Measurements from ENCODE around the gene GABRR2.
"Not testable (repeated sequence)": the region's sequence is repeated elsewhere in the genome, so short reads cannot be mapped to it uniquely, and the experiment has no call there.

Gene GABRR2

DNA sequence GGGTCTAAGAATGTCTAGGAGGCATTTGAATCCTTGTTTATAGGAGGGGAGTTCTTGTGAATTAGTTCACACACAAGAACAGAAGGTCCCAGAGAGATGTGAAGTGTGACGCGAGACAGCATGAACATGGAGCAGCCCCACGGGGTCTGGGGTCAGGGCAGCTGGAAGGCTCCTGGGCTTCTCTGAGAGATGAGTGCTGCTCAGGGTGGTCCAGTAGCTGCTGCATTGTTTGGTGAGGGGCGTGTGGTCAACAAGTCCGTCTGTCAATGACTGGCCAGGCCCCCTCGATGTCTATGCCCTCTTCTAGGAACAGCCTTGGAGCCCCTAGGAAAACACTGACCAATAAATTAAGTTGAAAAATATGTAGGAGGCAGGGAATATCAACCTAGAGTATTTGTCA, 57.8 kb downstream of the GABRR2 start:
- no peak for DNase-seq (ENCODE audit: low spot score)

DNA sequence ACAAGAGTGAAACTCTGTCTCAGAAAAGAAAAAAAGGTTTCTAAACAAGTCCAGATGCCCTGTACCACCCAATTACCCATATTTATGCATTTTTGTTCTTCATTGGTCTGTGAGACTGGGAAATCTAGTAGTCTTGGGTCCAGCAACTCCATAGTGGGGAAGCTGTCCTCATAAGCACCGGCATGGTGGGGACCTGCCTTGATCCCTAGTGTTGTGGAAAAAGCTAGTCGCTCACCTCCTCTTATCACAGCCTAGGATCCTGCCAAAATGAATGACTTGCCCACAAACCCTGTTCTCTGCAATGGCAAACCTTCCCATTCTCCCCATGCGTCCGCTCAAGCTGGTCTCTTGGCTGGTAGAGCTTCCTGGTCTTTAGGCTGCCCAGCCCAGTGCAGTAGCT, 59.7 kb downstream of the GABRR2 start:
- DNase-seq (ENCODE audit: low spot score): no peak

DNA sequence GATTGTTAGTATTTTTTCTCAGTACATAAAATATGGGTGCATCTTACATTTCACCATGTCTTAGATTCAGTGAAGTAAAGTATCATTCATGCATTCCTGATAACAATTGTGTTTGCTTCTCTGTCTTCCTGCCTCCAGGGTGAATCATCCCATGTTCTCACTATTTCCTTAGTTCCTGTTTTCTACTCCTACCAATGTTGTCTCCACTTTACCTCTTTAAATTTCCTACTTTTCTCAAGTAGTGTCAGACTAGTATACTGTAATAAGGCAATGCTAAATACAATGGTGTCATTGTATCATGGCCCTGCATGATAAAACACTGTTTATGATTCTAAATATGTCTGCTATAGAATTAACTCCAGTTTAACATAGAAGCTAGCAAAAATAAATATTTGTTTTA, 60.5 kb downstream of the GABRR2 start:
- no peak for DNase-seq (ENCODE audit: low spot score)

DNA sequence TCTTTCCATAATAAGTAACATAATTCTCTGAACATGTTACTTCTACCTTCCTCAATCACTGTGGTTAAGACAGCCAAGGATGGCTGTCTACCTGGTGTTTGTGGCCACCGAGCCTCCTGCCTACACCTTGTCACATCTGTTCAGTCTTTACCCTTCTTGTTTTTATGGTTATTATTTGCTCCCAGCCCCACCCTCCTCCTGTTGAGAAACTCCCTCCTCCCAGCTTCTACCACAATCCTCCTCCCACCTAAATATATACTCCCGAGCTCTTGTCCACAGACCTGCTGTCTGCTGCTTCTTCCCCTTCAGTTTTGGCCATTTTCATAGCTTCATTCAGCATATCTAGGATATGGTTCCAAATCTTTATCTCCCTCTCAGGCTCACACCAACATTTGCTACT, 62.2 kb downstream of the GABRR2 start:
- no peak for DNase-seq (ENCODE audit: low spot score)

DNA sequence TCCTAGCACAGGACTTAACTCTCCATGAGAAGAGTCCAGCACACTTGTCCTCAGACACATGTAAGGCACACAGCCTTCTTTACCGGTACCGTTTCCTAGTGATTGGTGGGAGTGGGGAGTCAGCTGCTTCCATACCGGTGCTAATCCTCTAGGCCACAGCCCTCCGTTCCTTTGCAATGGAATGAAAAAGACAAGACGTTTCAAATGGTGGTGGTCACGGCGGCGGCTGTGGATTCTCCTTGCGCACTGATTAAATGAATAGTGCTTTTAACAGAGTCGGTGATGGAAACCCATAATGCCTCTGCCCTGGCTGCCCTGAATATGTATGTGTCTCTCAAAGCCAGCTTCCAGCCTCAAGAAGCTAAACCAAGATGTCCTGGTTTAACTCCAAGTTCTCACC, 63.1 kb downstream of the GABRR2 start:
- no peak for DNase-seq (ENCODE audit: low spot score)

DNA sequence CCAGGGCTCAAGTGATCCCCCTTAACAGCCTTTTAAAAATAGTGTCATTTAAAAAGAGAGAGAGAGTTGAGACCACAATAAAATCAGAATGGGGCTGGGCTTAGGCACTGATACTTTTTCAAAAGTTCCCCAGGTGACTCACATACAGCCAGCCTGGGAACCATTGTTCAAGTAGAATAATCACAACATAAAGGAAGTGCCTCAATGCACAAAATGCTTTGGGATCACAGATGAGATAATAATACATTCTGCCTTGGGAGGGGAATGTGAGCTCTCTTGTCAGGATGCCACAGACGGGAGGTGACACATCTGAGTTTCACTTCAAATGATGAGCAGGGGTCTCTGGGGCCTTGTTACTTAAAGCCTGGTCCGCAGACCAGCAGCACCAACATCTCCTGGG, 63.9 kb downstream of the GABRR2 start:
- no peak for DNase-seq (ENCODE audit: low spot score)

DNA sequence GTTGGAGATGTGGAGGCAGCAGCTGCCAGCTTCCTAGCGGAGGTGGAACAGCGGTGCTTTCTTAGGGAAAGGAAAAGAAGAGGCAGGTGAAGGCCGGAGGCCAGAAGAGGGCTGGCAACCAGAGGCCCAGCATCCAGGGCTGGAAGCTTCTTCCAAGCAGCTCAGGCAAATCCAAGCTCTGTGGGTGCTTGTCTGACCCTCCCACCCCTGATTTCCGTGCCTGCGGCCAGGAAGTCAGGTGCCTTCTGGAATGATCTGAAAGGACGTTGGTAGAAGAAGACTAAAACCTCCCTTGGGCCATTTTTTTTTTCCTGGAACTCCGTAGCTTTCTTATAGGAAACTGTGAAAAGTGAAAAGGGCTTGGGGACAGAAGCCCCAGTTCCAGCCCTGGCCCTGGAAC, 64.9 kb downstream of the GABRR2 start:
- DNase-seq (ENCODE audit: low spot score): no peak

DNA sequence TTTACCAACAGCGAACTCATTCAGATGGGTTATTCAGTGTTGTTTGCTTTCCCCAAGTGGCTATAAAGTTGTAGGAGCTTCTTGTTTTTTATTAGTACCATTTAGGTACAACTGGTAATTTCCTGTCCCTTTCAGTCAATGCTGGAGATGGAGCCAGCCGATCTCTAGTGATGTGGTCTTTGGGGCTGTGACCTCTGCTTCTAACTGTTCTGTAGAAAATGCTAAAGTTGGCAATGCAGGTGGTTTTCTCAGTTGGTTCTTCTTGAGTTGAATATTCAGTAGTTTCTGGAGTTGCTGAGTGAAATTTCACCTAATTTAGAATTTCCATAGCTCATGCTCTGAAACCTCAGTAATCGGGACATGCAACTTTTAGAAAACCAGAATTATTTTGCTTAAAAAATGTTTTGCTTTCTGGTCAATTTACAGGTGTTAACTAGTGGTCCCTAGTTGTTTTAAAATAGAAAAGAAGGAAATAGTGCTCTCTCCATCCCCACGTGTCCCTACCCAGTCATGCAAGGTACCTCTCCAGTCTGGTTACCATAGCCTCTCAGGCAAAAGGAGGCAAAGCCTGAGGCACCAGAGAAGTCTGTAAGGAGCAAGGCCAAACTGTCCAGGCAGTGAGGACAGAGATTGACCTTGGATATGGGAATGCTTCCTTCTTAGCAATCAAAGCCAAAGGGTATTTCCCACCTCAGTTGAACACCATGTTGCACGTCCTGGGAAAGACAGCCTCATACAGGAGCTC, 70.7 kb downstream of the GABRR2 start:
- DNase-seq (ENCODE audit: low spot score): no peak

DNA sequence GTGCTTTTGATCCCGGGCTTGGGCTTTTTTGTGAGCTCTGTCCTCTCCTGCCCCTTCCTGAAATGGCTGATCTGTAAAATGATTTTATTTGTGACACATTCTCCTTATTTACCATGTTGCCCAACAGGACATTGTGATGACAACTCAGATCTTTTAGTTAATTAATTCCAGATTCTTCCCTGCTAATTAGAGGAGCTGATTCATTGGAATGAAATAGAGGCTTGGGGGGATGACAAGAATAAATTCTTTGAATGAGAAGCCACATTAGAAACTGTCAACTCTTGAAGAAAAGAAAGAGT, 71.8 kb downstream of the GABRR2 start:
- no peak for DNase-seq (ENCODE audit: low spot score)

DNA sequence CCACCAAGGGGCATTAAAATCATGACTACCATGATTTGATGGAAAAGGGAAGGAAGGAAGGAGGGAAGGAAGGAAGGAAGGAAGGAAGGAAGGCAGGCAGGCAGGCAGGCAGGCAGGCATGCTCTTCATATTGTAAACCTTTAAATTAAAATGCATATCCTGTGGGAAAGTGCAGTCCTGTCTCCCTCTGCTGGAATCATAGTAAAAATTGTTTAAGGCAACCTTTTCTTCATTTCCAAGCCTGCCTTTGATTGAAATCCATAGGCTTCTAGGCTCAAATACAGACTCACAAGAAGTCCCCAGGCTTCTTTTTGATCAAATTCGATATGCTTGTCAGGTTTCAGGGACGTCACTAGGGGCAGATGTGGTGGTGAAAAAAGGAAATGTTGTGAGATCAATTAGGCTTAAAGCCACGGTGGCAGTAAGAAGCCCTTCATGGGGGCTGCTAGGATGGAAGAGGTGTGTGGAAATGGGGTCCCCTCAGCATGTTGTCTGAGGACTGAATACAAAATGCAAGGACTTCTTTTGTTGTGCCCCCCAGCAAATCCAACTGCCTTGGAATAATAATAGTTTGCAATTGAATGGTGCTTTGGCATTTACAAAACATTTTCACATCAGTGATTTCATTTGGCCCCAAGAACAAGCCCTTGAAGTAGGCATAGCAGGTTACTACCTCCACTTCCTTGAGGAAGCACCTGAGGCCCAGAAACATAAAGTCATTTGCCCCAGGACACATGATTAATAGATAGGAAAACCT, 72.3 kb downstream of the GABRR2 start:
- DNase-seq (ENCODE audit: low spot score): peak; percentile 46

DNA sequence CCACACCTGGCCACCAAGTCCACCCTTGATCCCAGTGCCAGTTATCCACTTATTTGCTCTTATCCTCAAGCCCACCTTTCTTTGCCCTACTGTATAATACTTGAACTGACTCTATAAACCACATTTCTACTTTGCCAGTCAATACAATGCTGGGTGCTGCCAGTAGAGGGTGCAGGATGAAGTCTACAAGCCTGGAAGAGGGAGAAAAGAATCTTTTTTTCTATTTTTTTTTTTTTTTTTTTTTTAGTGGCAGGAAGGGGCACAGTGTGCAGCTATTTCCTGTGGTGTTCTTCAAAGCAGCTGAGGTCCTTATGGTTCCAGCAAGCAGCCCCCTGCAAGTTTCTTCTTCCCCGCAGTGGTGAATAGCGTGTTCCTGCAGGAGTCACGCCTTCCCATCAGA, 75.8 kb downstream of the GABRR2 start:
- no peak for DNase-seq (ENCODE audit: low spot score)

DNA sequence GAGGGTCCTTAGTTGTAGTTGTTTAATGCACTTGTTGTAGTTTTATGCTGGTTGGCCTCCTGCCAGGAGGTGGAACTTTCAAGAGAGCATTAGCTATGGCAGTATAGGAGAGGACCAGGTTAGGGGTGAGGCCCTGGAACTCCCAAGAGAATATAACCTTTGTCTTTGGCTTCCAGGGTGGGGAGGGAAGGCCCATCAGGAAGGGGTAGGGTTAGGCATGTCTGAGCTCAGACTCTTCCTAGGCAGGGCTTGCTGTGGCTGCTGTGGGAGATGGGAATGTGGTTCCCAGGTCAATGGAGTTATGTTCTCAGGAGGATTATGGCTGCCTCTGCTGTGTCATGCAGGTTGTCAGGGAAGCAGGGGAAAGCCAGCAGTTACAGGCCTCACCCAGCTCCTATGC, 77.9 kb downstream of the GABRR2 start:
- no peak for DNase-seq (ENCODE audit: low spot score)

DNA sequence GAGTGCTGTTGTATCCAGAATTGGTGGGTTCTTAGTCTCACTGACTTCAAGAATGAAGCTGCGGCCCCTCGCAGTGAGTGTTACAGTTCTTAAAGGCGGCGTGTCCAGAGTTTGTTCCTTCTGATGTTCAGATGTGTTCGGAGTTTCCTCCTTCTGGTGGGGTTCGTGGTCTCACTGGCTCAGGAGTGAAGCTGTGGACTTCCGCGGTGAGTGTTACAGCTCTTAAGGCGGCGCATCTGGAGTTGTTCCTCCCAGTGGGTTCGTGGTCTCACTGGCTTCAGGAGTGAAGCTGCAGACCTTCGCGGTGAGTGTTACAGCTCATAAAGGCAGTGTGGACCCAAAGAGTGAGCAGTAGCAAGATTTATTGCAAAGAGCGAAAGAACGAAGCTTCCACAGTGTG, 81.5 kb downstream of the GABRR2 start:
- not testable (repeated sequence) for DNase-seq (ENCODE audit: low spot score)

DNA sequence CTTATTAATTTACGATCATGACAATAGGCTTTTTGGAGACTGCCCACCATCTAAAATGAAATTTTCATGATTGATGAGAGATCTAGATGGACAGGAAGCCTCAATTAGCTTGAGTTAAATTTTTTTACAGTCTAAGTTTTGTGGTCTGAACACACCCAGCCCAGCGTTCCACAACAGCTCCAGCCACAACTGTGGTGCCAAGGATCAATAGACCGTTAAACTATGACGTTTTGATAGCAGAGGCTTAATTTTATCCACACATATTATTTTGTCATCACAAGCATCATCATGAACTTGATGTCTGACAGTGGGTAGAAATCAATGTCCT, 92.4 kb downstream of the GABRR2 start:
- no peak for DNase-seq (ENCODE audit: low spot score)

DNA sequence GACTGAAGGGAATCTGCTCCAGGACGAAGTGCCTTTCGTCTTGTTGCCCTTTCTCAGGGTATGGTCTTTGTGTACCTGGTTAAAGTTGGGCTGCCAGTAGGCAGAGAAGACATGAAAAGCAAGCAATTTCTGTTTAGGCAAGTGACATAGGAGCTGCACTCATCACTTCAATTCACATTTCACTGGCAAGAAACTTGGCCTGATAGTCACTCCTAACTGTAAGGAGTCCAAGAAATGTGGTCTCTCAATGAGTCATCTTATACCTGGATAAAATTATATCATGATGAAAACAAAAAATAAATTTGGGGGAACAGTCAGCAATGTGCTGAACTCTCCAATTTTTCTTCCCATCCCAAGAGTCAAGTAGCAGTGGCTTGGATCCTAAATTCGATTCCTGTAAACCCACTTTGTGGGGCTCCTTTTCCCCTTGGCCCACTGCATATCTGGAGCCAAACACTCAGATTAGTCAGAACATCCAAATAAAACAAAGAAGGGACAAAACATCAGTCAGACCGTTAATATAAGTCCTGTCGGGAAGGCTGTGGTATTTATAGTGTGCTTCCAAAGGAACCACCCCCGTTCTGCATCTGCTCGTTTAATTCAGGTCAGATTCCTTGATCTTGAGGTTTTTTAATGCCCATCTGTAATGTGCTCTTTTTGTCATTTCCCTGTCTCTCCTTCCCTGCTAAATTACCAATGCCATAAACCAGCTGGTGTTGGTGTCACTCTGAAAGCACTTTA, 93.0 kb downstream of the GABRR2 start:
- no peak for DNase-seq (ENCODE audit: low spot score)

DNA sequence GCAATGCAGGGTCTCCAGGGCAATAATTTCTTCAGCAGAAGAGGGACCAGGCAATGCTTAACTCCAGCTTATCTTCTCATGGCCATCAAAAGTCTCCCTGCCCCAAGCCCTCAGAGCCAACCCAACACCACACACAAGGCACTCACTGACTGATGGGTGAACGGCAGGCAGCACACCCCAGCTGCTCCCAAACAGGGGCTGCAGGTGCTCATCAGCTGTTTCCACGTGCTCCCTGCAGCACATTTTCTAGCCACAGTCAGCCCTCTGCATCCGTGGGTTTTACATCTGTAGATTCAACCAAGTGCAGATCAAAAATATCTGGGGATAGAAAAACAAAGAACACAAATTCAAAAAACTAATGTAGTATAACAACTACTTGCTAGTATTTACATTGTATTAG, 94.0 kb downstream of the GABRR2 start:
- DNase-seq (ENCODE audit: low spot score): no peak

DNA sequence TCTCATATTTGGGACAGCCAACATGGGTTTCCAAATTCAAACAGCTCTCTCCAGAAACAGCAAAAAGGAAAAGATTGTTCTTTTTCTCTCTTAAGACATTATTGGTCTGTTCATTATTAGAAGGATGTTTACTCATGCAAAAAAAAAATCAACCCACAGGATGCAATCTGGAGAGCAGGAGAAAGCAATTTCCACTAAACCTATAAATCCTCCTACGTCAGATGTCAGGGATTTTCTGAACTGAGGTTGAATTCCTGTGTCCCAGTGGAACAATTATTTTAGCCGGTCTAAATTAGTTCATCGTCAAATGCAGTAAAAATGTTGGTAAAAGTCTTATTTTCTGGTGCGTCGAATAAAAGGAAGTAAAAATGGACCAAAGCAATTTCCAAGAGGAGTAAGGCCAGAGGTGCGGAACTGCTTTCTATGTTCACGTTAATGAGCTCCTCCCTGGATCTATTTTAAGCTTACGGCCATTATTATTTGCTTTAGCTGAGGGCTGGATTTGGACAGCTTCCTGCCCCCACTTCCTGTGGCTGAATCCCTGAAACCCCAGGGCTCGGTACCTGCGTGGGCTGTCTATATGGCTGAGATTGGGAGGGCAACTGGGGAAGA, 97.7 kb downstream of the GABRR2 start, which contains the start of gene GABRR1:
TSS of gene GABRR1 (minus strand) at position 60 of the 612 bp plus-strand sequence. CDS start at position 24, 36 bp downstream.
- no peak for DNase-seq (ENCODE audit: low spot score)

DNA sequence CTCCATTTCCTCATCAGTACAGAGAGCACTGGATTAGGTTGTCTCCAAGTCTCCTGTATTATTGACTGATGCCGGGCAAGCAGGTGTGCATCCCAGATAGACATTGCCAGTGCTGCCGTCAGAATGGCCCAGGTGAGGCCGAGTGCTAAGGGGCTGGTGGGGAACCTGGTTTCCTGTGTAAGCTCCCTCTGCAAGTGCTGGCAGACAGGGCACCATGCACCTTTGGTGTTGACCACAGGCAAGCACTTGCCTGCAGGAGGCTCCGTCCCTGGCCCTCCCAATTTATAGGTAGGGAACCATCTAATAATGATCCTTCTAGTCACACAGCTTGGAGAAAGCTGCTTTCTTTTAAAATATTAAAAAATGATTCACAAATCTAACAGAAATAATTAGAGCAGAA, 98.7 kb downstream of the GABRR2 start:
- DNase-seq (ENCODE audit: low spot score): no peak

DNA sequence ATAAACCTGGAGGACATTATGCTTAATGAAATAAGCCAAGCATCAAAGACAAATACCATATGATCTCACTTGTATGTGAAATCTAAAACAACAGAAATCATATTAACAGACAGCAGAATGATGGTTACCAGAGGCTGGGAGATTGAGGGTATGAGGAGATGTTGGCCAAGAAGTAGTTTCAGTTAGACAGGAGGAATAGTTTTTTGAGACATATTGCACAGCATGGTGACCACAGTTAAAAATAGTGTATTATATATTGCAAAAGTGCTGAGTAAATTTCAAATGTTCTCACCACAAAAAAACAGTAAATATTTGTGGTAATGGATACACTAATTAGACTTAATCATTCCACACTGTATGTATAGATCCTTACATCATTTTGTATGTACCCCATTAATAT, 99.7 kb downstream of the GABRR2 start:
- no peak for DNase-seq (ENCODE audit: low spot score)

DNA sequence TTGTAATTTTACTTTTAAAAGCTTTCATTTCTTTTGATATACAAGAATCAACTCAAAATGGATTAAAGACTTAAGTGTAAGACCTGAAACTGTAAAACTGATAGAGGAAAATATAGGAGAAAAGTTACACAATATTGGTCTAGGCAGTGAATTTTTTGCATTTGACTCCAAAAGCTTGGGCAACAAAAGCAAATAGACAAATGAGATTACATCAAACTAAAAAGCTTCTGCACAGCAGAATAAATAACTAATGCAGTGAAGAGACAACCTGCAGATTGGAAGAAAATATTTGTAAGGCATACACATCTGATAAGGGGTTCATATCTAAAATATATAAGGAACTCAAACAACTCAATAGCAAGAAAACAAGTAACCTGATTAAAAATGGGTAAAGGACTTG, 100.9 kb downstream of the GABRR2 start:
- no peak for DNase-seq (ENCODE audit: low spot score)

DNA sequence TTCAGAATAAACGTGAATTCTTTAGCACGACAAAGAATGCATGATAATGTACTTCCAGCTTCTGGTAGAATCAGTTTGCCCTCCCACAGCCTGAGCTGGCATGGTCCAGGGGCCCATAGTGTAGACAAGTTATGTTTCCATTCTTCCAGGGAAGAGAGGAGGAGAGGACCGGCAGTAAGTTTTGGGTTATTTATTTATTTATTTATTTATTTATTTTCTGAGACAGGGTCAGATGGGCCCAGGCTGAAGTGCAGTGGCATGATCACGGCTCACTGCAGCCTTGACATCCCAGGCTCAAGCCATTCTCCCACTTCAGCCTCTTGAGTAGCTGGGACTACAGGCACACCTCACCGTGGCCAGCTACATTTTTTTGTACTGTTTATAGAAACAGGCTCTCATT, 102.6 kb downstream of the GABRR2 start:
- DNase-seq (ENCODE audit: low spot score): no peak

DNA sequence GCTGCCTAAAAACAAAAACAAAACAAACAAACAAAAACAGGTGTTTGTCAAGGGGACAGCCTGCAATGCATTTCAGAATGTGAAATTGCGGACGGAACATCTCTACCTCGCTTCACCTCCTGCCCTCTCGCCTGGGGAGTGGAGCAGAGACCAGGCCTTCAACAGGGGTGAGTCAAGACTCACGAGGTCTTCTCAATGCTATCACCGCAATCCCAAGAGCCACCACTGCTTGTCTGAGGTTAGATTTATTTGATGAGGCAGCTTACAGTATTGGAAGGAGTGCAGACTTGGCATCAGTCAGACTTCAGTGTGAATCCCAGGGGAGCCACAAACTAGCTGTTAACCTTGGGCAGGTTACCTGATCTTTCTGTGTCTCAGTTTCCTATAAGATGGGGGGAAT, 105.6 kb downstream of the GABRR2 start:
- DNase-seq (ENCODE audit: low spot score): no peak

DNA sequence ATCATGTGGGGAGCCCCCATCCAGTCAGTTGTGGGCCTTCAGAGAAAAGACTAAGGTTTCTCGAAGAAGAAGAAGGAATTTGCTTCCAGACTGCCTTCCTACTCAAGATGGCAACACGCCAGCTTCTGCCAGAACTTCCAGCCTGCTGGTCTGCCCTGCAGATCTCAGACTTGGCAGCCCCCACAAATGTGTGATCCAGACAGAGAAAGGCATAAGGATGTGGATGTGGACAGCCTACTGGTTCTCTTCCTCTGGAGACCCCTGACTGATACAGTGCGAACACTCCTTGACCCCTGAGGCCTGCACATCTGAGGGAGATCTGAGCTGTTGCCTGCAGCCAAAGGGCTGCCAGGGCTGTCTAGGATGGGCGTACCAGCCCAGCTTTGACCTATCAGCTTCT, 106.5 kb downstream of the GABRR2 start:
- DNase-seq (ENCODE audit: low spot score): no peak
